Lung (tissue), 12 donors: ENCODE data around the gene MAN2B2. TPM values are rescaled to one million over a fixed set of nuclear protein-coding genes. Genes with fewer than 3 reads are reported as not detected.
"Not testable (repeated sequence)": the region's sequence is repeated elsewhere in the genome, so short reads cannot be mapped to it uniquely, and the experiment has no call there.

Source experiments
- ATAC-seq: fragments of 200-7000 bp; cut with Tn5 transposase; one replicate; pipeline ENCODE4 v1.9.1; 2020; ENCODE audit warnings: moderate number of reproducible peaks; ENCODE audit not compliant: insufficient read depth, low FRiP score
- DNase-seq, 3 donors: peaks; one replicate each; pipeline ENCODE4 v3.0.0-alpha.2; 2013 to 2017
- H3K27ac ChIP-seq, 2 donors: one replicate each; pipeline ENCODE4 v1.5.1; 2013; ENCODE audit warnings: mild to moderate bottlenecking in 2 of 2, moderate library complexity in 2 of 2, control low read depth in 1 of 2, inconsistent platforms in 1 of 2, low read depth in 1 of 2, low read length in 1 of 2
- H3K27me3 ChIP-seq, 3 donors: one replicate each; pipeline ENCODE4 v1.5.1; 2013; ENCODE audit warnings: low read length in 2 of 3; ENCODE audit not compliant: control insufficient read depth in 3 of 3, insufficient read depth in 3 of 3
- H3K36me3 ChIP-seq, 4 donors: one replicate each; pipeline ENCODE4 v1.5.1; 2013; ENCODE audit warnings: low read length in 4 of 4, mild to moderate bottlenecking in 1 of 4, moderate library complexity in 1 of 4; ENCODE audit not compliant: control insufficient read depth in 4 of 4, insufficient read depth in 4 of 4
- H3K4me1 ChIP-seq, 5 donors: one replicate each; pipeline ENCODE4 v1.5.1; 2013; ENCODE audit warnings: low read length in 5 of 5, mild to moderate bottlenecking in 2 of 5, moderate library complexity in 1 of 5; ENCODE audit not compliant: control insufficient read depth in 5 of 5, insufficient read depth in 5 of 5
- H3K4me3 ChIP-seq: one replicate; pipeline ENCODE4 v1.5.1; 2013; ENCODE audit warnings: mild to moderate bottlenecking, control low read depth, moderate library complexity
- H3K9ac ChIP-seq, 2 donors: one replicate each; pipeline ENCODE4 v1.5.1; 2013; ENCODE audit warnings: low read length in 2 of 2, control low read depth in 1 of 2; ENCODE audit not compliant: insufficient read depth in 1 of 2
- H3K9me3 ChIP-seq, 4 donors: one replicate each; pipeline ENCODE4 v1.5.1; 2013; ENCODE audit warnings: low read length in 3 of 4, mild to moderate bottlenecking in 1 of 4, moderate library complexity in 1 of 4; ENCODE audit not compliant: control insufficient read depth in 4 of 4, insufficient read depth in 3 of 4
- CTCF ChIP-seq: IDR thresholded peaks from 2 replicates; pipeline ENCODE4 v1.5.1; 2012; ENCODE audit warnings: mild to moderate bottlenecking; ENCODE audit errors: control extremely low read depth, extremely low read depth
- WGBS, 2 donors: extraction: QIAGEN DNeasy Blood & Tissue Kit; methylation state at CpG; one replicate each; pipeline ENCODE4 v1.1.7; 2013; 5-methylcytosine and 5-hydroxymethylcytosine counted together
- polyA plus RNA-seq, 2 donors: library from polyadenylated mRNA; stranded (reverse); fragments of 200-250 nt; gene quantifications; one replicate each; pipeline ENCODE4 v1.2.1, GENCODE V29; 2013
- total RNA-seq, 2 donors: library from RNA; depleted of rRNA in 1 of 2; stranded (reverse); fragments of >200 nt in 1 of 2; gene quantifications; one replicate each; pipeline ENCODE4 v1.2.1, GENCODE V29; 2014 to 2021
- donor health status: control.
- donor health status: control.
- donor health status: Bipolar disorder and iron deficiency.
- donor health status: healthy.
- donor health status: DM: yes; HTN: yes; CAD: no.

MAN2B2 gene
- total and polyA plus RNA-seq, 4 donors, result 6.5 to 36.1 (median 16.5) TPM

GRCh38 chr4:6649216-6649615 is 74.2 kb downstream of the MAN2B2 start:
- ATAC-seq, result no peak
- no peak overlapping the region for H3K4me3 ChIP-seq

GRCh38 chr4:6654211-6654610 is 79.2 kb downstream of the MAN2B2 start:
- H3K4me1 ChIP-seq, H3K27me3 ChIP-seq, H3K27ac ChIP-seq, H3K4me3 ChIP-seq, DNase-seq, ATAC-seq, H3K9ac ChIP-seq, H3K9me3 ChIP-seq, H3K36me3 ChIP-seq: not testable (repeated sequence)
- WGBS, 2 donors, result 60 to 93% methylated on average over 2 to 3 of the region's 3 CpGs

More at GRCh38 chr4:6649216-6649615, 74.2 kb downstream of the MAN2B2 start:
- Histone ChIP-seq H3K27ac (no peak overlapping the region), H3K9ac (no peak overlapping the region), H3K9me3 (no peaks in the 10 kb centered on the region), H3K27me3 (no peaks in the 10 kb centered on the region), H3K36me3 (no peaks in the 10 kb centered on the region), H3K4me1 (no peaks in the 10 kb centered on the region)
- DNase-seq, result no peak
- no peak for TF ChIP-seq CTCF
- WGBS, 2 donors, result 91 to 92% methylated on average over 8 of the region's 8 CpGs

GRCh38 chr4:6655291-6655690 is 80.3 kb downstream of the MAN2B2 start:
- not testable (repeated sequence) for H3K9ac ChIP-seq, H3K4me1 ChIP-seq, H3K27ac ChIP-seq, DNase-seq, H3K36me3 ChIP-seq, ATAC-seq, H3K9me3 ChIP-seq, H3K4me3 ChIP-seq
- peaks cover 0 to 14% (median 5%) of the 10 kb centered on the region in 3 donors for H3K27me3 ChIP-seq
- 82 to 89% methylated on average over 2 of the region's 2 CpGs for WGBS, 2 donors

GRCh38 chr4:6655924-6656323 is 80.9 kb downstream of the MAN2B2 start:
- H3K27me3 ChIP-seq, result peaks cover 0 to 17% (median 9%) of the 10 kb centered on the region in 3 donors
- H3K9me3 ChIP-seq, result no peaks in the 10 kb centered on the region
- no peak for ATAC-seq
- H3K4me1 ChIP-seq, result peaks cover 0 to 6% (median 0%) of the 10 kb centered on the region in 5 donors
- no peak overlapping the region for H3K27ac ChIP-seq
- 95 to 98% methylated on average over 5 of the region's 5 CpGs for WGBS, 2 donors
- no peak overlapping the region for H3K9ac ChIP-seq
- no peak overlapping the region for H3K4me3 ChIP-seq
- DNase-seq, result no peak
- H3K36me3 ChIP-seq, result no peaks in the 10 kb centered on the region
- TF ChIP-seq CTCF, result no peak
